ENCODE measurements around the gene AVPR2.

AVPR2 gene

GRCh38 chrX:153934762-153935325 is 30.4 kb downstream of the AVPR2 start, which contains the start of gene NAA10:
NAA10 (minus strand) TSS chrX:153935037; CDS start chrX:153934904, 133 bp downstream.
- DNase-seq: peak; percentile 84

GRCh38 chrX:153935326-153935851 is 30.9 kb downstream of the AVPR2 start:
- no peak for DNase-seq

- DNase-seq: no peak
Observed at GRCh38 chrX:153937056-153937455, 32.6 kb downstream of the AVPR2 start.

GRCh38 chrX:153938226-153938786 is 33.8 kb downstream of the AVPR2 start:
- no peak for DNase-seq

- DNase-seq: no peak
Observed at GRCh38 chrX:153939573-153939972, 35.1 kb downstream of the AVPR2 start.

GRCh38 chrX:153941336-153942252 is 37.1 kb downstream of the AVPR2 start:
- DNase-seq: no peak

- DNase-seq: peak; percentile 57
Observed at GRCh38 chrX:153944140-153944799, 39.8 kb downstream of the AVPR2 start, which contains the start of gene RENBP. RENBP (minus strand) TSS chrX:153944643; CDS start chrX:153944610, 33 bp downstream.

GRCh38 chrX:153944800-153945150 is 40.3 kb downstream of the AVPR2 start:
- no peak for DNase-seq

- no peak for DNase-seq
Observed at GRCh38 chrX:153945956-153946943, 41.8 kb downstream of the AVPR2 start.

GRCh38 chrX:153947009-153947769 is 42.7 kb downstream of the AVPR2 start:
- DNase-seq: peak; percentile 92

- DNase-seq: no peak
Observed at GRCh38 chrX:153948002-153948466, 43.6 kb downstream of the AVPR2 start.

- DNase-seq: no peak
Observed at GRCh38 chrX:153948847-153949805, 44.7 kb downstream of the AVPR2 start.

GRCh38 chrX:153950127-153950526 is 45.7 kb downstream of the AVPR2 start:
- DNase-seq: no peak

- no peak for DNase-seq
Observed at GRCh38 chrX:153951683-153952372, 47.4 kb downstream of the AVPR2 start.

- no peak for DNase-seq
Observed at GRCh38 chrX:153952373-153953026, 48.0 kb downstream of the AVPR2 start.

GRCh38 chrX:153953342-153953830 is 48.9 kb downstream of the AVPR2 start:
- peak; percentile 88 for DNase-seq

GRCh38 chrX:153953892-153954557 is 49.6 kb downstream of the AVPR2 start:
- DNase-seq: no peak

Data from activated CD4-positive, alpha-beta T cell treated with anti-CD3 and anti-CD28 coated beads, Interleukin-2, Interleukin-6, amounts not matched to agents 100 ng/mL and 50 ng/mL, durations not matched to agents 16 hours and 8 hours (primary cell).